WERI-Rb-1 (cell line): ENCODE measurements around the gene UNC5B.

Experiments
- DNase-seq: peaks from one replicate; pipeline ENCODE4 v3.0.0-alpha.2; 2020
- H3K27ac ChIP-seq: fragments of 250-450 bp; sonication (Bioruptor Pico); 2 replicates; pipeline ENCODE4 v1.5.1; 2020; ENCODE audit warnings: mild to moderate bottlenecking, moderate library complexity
- H3K27me3 ChIP-seq: fragments of 250-450 bp; sonication (Bioruptor Pico); 2 replicates; pipeline ENCODE4 v1.5.1; 2021; ENCODE audit warnings: mild to moderate bottlenecking, low read depth, moderate library complexity; ENCODE audit not compliant: insufficient read depth, severe bottlenecking
- H3K36me3 ChIP-seq: fragments of 250-450 bp; sonication (Bioruptor Pico); 2 replicates; pipeline ENCODE4 v1.5.1; 2020; ENCODE audit warnings: mild to moderate bottlenecking, moderate library complexity
- H3K4me3 ChIP-seq: 2 replicates; pipeline ENCODE4 v1.5.1; 2011; ENCODE audit warnings: low read depth, mild to moderate bottlenecking, control low read depth, low read length
- H3K9me3 ChIP-seq: fragments of 250-450 bp; sonication (Bioruptor Pico); 2 replicates; pipeline ENCODE4 v1.5.1; 2021; ENCODE audit warnings: mild to moderate bottlenecking, moderate library complexity; ENCODE audit not compliant: severe bottlenecking
- TF ChIP-seq, protein P1 (sequence below): IDR thresholded peaks from 2 replicates; pipeline ENCODE4 v1.5.1; 2011; ENCODE audit warnings: low read depth, mild to moderate bottlenecking, control low read depth, inconsistent platforms, low read length

Gene UNC5B

DNA sequence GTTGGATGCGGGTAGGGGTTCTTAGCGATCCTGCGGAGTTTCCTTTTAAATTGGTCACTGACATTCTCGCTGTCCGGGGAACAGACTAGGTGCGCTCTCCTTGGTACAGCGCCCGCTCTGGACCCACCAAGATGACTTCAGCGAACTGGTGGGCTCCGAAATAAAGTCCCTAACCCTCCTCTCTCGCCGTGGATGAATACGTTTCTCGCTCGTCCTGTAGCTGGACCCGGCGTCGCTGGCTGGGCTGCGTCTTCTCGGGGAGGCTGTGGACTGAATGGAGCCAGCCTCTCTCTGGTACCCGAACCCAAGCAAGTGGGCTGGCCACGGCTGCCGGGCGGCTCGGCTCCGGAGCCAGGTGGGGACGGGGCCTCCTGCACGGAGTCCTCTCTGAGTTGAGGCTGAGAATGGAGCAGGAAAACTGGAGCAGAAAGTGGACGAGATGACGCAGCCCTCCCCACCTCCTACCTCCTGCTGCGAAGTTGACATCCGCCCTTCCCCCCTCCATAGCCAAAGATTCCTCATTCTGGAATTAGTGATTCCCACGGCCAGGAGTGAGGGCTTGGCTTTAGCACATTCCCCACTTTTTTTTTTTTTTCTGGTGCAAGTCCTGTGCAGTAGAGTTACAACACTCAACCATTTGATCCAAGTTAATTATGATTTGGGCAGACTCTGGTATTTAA, 1.5 kb downstream of the UNC5B start:
- no peaks in the 10 kb centered on the region for H3K27me3 ChIP-seq
- no peak overlapping the region for H3K27ac ChIP-seq
- TF ChIP-seq, protein P1, sequence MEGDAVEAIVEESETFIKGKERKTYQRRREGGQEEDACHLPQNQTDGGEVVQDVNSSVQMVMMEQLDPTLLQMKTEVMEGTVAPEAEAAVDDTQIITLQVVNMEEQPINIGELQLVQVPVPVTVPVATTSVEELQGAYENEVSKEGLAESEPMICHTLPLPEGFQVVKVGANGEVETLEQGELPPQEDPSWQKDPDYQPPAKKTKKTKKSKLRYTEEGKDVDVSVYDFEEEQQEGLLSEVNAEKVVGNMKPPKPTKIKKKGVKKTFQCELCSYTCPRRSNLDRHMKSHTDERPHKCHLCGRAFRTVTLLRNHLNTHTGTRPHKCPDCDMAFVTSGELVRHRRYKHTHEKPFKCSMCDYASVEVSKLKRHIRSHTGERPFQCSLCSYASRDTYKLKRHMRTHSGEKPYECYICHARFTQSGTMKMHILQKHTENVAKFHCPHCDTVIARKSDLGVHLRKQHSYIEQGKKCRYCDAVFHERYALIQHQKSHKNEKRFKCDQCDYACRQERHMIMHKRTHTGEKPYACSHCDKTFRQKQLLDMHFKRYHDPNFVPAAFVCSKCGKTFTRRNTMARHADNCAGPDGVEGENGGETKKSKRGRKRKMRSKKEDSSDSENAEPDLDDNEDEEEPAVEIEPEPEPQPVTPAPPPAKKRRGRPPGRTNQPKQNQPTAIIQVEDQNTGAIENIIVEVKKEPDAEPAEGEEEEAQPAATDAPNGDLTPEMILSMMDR = no peak
- peak overlapping the region; percentile 84 for H3K4me3 ChIP-seq
- peak; percentile 45 for DNase-seq
- no peaks in the 10 kb centered on the region for H3K36me3 ChIP-seq
- H3K9me3 ChIP-seq = no peaks in the 10 kb centered on the region

DNA sequence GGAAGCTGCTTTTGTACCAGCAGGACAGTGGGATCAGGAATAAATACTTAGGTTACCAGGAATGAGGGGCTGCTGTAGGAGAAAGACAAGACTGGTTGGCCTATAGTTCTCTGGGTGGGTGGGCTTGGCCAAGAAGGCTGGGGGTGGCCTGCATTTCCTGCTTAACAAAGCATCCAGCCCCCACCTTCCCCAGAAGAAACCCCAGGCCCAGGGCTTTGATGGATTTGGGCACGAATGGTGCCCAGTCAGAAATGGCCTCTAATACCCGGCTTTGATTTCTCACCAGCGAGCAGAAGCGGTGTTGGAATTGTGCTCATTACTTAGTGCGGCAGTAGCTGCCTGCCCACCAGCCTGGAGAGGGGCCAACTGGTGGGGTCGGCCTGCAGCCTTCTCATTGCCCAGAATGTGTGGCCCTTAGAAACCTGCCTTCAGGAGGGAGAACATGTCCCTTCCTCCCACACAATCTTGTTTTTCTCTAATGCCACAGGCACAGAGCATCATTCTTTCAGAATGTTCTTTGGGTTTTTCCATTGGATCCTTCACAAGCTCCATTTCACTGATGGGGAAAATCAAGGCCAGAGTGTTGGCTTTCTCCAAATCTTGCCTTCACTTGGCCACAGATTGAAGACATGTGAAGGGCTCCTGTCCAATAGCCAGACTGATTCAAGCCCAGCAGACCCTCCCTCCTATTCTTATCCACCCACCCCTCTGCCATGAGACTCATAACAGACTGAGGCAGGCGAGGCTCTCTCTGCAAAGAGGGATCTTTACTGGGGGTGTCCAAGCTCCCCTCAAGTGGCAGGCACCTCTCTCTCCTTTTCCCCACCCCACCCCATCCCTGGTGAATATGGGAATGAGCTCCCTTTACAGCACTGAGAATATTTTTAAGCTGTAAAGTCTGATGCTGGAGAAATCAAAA, 2.5 kb downstream of the UNC5B start:
- no peak for DNase-seq
- Histone ChIP-seq H3K27ac (no peak overlapping the region), H3K27me3 (no peaks in the 10 kb centered on the region), H3K9me3 (no peaks in the 10 kb centered on the region), H3K4me3 (no peak overlapping the region), H3K36me3 (no peaks in the 10 kb centered on the region)
- TF ChIP-seq, protein P1 = no peak

GRCh38 chr10:71216363-71216695, 4.0 kb downstream of the UNC5B start:
- no peak for DNase-seq
- Histone ChIP-seq H3K9me3 (no peaks in the 10 kb centered on the region), H3K27ac (no peak overlapping the region), H3K4me3 (no peak overlapping the region), H3K27me3 (no peaks in the 10 kb centered on the region), H3K36me3 (no peaks in the 10 kb centered on the region; the same call in 1 of the 2 replicates)
- TF ChIP-seq, protein P1 = no peak

GRCh38 chr10:71216751-71217265, 4.4 kb downstream of the UNC5B start:
- Histone ChIP-seq H3K36me3 (no peaks in the 10 kb centered on the region; the same call in 1 of the 2 replicates), H3K27ac (no peak overlapping the region), H3K27me3 (no peaks in the 10 kb centered on the region), H3K9me3 (no peaks in the 10 kb centered on the region), H3K4me3 (no peak overlapping the region)
- DNase-seq = no peak
- TF ChIP-seq, protein P1 = no peak

- no peak overlapping the region for H3K4me3 ChIP-seq
Measured at GRCh38 chr10:71217266-71218045, 5.1 kb downstream of the UNC5B start.

More at GRCh38 chr10:71217266-71218045, 5.1 kb downstream of the UNC5B start:
- no peak overlapping the region for H3K27ac ChIP-seq
- TF ChIP-seq, protein P1 = no peak
- H3K36me3 ChIP-seq = no peaks in the 10 kb centered on the region; the same call in 1 of the 2 replicates
- H3K27me3 ChIP-seq = no peaks in the 10 kb centered on the region
- H3K9me3 ChIP-seq = no peaks in the 10 kb centered on the region
- no peak for DNase-seq
